ENCODE data around the gene KATNIP.

DNA sequence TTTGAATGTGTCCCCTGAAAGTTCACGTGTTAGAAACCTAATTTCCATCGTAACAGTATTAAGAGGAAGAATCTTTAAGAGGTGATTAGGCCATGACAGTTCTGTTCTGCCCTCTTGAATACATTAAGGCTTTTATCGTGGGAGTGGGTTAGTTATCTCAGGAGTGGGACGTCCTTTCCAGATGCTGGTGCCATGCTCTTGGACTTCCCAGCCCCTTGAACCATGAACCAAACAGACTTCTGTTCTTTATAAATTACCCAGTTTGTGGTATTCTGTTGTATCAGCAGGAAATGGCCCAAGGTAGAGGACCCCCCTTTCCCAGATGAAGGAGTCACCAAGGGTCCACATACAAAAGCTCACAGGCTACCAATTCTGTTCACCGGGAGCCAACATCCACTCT lies 10.3 kb upstream of the KATNIP start:
- TF ChIP-seq FOXK2 (IDR thresholded peaks at IDR 0.05) (no peak), HDGF (IDR thresholded peaks at IDR 0.05; ENCODE audit: borderline replicate concordance) (no peak), FOXM1 (IDR thresholded peaks at IDR 0.05; ENCODE audit: borderline replicate concordance) (no peak)
